ENCODE results near the gene CHST12. TPM values are rescaled to one million over a fixed set of nuclear protein-coding genes. Genes with fewer than 3 reads are reported as not detected.

The CHST12 gene
- total RNA-seq, 1 experiment from 2014 or later, result 6.3 TPM

- DNase-seq (ENCODE audit: low read depth), result no peak
Measured at GRCh38 chr7:2478800-2479199, 75.4 kb downstream of the CHST12 start.

DNA sequence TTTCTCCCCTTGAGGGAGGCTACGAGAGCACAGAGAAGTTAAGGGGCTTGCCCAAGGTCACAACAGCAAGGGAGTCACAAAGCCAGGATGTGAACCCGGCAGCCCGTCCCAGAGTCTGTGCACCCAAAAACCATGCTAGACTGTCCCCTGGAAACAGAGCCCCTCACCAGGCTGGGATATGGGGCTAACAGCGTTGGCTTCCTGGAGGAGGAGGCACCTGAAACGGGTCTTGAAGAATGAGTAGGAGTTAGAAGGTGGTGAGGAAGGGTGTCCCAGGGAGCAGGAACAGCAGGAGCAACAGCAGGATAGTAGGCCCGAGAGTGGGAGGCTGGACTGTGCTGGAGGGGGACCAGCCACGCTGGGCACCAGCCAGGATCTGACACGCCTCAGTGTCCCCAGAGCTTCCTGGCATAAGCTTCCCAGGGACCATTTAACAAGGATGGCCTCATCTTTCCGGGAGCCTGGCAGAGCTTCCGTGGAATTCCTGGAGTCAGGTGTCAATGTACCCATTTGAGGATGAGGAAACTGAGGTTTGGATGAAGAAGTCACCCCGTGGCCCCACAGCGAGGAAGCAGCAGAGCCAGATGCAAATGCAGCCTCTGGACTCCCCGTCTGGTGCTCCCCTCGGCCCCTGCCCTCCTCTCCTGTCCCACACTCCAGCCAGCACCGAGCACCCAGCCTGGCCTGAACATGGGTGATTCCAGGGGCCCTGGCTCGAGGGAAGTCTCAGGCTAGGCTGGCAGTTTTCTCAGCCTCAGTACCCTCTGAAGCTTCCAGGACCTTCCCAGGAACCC lies 76.1 kb downstream of the CHST12 start:
- DNase-seq (ENCODE audit: low read depth), result no peak

GRCh38 chr7:2480070-2480408 lies 76.6 kb downstream of the CHST12 start:
- no peak for DNase-seq (ENCODE audit: low read depth)

DNA sequence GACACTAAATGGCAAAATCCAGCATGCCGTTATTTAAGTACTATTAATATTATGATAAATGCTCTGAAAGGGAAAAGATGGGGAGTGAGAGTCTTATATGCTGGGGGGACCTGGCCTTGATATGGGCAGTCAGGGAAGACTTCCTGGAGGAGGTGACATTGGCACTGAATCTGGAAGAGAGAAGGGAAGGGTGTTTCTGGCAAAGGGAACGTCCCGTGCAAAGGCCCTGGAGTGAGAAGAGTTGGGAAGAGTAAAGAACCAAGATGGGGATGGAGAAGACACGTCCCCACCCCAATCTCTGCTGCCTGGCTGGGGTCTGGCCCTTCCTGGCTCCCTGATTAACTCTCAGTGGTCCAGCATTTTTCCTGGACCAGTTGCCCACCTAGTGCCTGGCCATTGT lies 77.8 kb downstream of the CHST12 start:
- no peak for DNase-seq (ENCODE audit: low read depth)

GRCh38 chr7:2482725-2483451 lies 79.5 kb downstream of the CHST12 start:
- DNase-seq (ENCODE audit: low read depth), result no peak

GRCh38 chr7:2483494-2483893 lies 80.1 kb downstream of the CHST12 start:
- DNase-seq (ENCODE audit: low read depth), result no peak

- no peak for DNase-seq (ENCODE audit: low read depth)
Measured at GRCh38 chr7:2484868-2485267, 81.5 kb downstream of the CHST12 start.

GRCh38 chr7:2487586-2488271 lies 84.3 kb downstream of the CHST12 start:
- DNase-seq (ENCODE audit: low read depth), result no peak

DNA sequence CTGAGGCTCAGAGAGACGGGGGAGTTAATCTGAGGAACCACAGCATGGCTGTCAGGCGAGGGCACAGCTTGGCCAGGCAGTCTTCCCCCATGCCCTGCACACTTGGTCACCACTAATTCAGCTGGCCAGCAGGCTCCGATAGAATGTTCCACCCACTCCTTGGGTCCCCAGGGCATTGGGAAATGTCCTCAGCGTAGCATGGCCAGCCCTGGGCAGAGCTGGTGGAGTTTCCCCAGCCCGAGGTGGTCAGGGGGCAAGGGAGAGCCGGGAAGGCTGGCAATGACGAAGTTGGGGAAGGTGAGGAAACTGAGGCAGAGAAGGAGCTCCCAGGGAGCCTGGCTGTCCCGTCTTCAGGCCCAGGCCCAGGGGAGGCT lies 84.8 kb downstream of the CHST12 start:
- DNase-seq (ENCODE audit: low read depth), result no peak

DNA sequence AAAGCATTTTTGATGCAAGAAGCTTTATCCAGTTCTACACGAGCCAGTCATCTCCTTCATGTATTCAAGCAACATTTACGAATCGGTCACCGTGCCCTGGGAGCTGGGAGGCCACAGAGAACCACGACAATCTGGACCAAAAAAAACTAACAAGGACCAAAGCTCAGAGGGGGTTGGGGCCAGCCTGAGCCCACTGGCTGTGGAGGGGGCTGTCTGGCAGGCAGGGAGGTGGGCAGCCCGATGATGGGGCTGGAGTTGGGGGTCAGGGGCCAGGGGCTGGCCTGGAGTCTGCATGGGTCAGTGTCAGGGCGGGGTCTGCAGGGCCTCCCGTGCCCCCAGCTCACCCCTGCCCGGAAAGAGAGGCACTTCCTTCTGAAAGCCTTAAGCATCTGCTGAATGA lies 85.3 kb downstream of the CHST12 start:
- DNase-seq (ENCODE audit: low read depth), result no peak

- DNase-seq (ENCODE audit: low read depth), result no peak
Measured at GRCh38 chr7:2490181-2490651, 86.8 kb downstream of the CHST12 start.

GRCh38 chr7:2492038-2492437 lies 88.6 kb downstream of the CHST12 start:
- no peak for DNase-seq (ENCODE audit: low read depth)

DNA sequence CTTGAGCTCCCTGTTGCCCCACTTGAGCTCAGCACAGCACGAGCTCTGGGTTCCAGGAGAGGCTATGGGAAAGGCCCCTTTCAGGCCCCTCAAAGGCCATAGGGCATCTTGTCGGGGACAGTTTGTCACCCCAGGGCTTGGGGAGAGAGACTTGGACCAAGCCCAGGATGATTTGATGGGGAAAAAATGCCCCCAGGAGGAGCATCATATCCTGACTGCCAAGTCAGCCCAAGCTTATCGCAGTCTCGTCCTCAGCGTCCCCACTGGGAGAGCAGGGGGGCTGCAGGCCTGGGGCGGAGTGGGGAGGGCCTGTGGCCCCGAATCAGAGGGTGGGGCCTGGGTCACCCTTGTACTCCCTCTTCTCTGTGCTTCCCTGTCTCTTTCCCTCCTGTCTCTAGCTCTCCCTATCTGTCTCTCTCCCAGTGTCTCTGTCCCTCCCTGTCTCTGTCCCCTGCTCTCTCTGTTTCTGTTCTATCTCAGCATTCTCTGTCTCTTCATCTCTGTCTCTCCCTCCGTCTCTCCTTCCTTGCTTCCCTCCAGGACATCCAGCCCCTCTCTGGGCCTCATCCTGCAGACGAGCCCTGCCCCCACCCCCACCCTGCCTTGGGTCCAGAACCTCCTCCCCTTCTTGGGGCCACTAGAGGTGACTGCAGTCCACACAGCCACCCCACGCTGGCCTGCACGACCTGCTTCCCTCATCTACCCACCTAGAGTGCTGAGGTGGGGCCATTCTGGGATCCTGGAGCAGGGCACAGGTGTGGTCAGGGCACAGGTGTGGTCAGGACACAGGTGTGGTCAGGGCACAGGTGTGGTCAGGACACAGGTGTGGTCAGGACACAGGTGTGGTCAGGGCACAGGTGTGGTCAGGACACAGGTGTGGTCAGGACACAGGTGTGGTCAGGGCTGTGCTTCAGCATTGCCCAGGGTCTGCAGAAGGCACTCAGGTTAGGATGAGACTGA lies 90.1 kb downstream of the CHST12 start:
- DNase-seq (ENCODE audit: low read depth), result peak; percentile 44

DNA sequence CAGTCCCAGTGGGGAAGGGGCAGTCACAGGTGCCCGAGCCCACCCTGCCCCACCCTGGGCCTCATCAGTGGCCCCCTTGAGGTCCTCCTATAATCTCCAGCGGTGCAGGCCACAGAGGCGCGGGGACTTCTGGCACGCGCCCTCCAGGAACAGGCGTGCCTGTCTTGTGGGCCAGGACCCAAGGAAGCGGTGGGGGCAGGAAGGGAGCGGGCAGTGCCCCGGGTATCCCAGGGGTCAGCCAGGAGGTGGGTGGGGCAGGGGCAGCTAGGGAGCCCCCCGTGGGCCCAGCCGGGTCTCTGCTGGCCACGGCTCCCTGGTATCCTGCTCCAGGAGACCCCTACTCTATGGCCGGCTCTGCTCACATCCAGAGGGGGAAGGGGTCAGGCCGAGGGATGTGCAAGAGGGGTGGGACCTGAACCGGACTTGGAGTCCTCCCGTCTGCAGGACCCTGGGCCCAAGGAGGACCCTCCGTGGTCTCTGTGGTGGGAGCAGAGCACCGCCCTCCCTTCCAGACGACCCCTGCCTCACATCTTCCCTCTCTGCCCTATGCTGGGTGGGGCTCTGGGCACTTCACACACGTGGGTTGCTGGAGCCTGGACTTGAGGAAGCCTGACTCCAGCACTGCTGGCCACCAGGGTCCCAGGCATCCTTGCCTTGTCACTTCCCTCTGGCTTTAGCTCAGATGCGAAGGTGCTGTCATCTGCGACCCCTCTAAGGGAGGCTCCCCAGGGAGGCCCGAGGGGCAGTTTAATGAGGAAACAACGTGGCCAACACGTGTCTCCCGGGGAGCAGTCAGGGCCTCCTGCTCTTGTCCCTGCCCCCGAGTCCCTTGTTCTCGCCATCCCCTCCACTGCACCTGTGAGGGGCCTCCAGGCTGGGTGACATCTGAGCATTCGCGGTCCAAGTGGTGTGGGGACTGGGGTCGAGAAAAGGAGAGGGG lies 91.0 kb downstream of the CHST12 start:
- DNase-seq (ENCODE audit: low read depth), result no peak

- DNase-seq (ENCODE audit: low read depth), result no peak
Measured at GRCh38 chr7:2495418-2496299, 92.2 kb downstream of the CHST12 start.

DNA sequence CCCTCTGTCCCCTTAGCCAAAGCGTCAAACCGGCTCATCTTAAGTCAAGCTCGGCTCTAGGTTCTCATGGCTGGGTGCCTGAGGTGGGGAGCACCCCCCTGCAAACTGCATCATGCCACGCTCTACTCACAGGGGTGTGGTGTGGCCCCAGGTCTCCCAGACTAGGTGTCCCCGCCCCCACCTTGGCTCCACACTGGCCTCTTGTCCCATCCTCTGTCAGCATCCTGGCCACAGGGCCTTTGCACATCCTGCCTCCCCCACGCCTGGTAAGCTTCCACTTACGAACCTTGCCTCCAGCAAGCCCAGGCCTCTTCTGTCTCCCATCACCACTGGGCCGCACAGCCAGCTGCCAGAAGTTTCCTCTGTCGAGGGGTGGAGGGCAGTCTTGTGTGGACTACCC lies 93.0 kb downstream of the CHST12 start:
- DNase-seq (ENCODE audit: low read depth), result no peak

GRCh38 chr7:2497065-2497464 lies 93.7 kb downstream of the CHST12 start:
- DNase-seq (ENCODE audit: low read depth), result no peak

DNA sequence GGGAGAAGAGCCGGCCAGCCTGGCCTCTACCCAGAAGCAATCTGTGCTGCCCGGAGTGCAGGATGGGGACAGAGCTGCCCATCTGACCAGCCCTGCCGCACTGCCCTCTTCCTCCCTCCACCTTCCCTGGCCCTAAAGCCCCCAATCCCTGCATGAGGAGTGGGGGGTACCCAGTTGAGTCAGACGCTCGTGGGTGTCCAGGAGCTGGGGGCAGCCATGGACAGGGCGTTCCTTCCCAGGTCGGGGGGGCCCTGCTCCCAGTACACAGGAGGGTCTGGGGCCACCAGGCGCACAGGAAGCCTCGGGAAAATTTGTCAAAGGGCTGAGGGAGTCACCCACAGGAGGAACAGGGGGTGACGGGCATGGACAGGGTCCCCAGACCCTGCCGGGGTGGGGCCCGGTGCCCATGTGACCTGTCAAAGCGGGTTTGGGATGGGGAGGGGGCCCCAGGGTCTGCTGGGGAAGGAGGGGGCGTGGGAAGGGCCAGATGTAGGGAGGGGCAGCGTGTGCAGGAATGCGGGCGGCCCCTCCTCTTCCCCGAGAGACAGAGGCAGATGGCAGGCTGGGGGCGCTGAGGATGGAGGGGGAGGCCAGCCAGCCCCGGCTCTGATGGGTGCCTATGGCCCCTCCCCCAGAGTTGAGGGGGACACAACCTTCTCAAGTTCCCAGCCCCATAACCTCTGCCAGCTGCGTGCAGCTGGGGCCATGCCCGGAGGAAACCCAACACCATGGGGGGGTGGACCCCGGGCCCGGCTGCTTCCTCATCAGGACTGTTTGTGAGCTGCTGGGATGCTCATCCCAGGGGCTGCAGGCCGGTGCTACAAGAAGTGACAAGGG lies 94.3 kb downstream of the CHST12 start:
- DNase-seq (ENCODE audit: low read depth), result no peak
